HFF-Myc (cell line): ENCODE measurements around the gene LIN54.
"Not testable (repeated sequence)": the region's sequence is repeated elsewhere in the genome, so short reads cannot be mapped to it uniquely, and the experiment has no call there.

ENCODE experiments used
- DNase-seq: peaks from one replicate; pipeline ENCODE4 v3.0.0-alpha.2; 2011; ENCODE audit warnings: low read depth; ENCODE audit errors: extremely low read depth
- H3K4me3 ChIP-seq: replicated peaks from 2 replicates; pipeline ENCODE4 v1.5.1; 2011; ENCODE audit warnings: low read depth, mild to moderate bottlenecking, control low read depth, low read length
- TF ChIP-seq, protein P1 (sequence below): IDR thresholded peaks from 2 replicates; pipeline ENCODE4 v1.5.1; 2012; ENCODE audit warnings: mild to moderate bottlenecking, low read depth, low read length, control low read depth; ENCODE audit errors: missing control alignments

Gene LIN54

DNA sequence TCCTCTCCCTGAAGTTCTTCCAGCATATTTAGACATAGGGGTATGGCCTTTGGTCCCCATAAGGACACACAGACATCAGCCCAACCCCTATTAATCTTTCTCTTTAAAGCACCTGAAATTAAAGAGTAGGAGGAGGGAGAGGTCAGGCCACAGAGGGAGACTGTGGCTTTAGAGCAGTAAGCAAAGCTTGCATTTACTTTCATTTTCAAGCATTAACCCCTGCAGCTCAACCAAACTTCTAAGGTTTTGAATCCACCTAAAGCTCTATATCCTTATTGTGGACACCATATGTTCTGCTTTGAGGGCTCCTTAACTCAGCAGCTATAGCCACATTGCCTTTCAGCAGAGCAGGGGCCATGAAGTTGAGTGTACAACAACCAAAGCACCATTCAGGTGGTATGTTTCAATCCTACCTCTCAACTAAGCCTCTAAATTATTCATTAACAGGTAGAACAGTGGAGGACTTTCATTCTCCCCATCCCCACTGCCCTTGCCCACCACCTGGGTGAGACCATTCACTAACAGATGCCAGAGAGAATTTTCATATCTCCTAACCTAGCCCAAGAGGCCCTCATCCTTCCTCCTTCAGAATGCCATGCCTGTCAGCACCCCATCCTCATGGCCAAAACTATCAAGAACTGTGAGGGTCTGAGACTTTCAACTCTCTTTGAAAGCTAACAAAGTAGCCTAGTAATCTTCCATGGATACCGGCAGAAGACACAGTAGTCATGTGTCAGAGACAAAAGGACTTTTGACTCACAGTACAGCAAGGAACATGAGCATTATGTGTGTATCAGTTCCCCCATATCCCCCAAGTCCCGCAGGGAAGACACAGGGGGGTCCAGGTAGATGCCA is 20.8 kb downstream of the LIN54 start:
- TF ChIP-seq, protein P1, sequence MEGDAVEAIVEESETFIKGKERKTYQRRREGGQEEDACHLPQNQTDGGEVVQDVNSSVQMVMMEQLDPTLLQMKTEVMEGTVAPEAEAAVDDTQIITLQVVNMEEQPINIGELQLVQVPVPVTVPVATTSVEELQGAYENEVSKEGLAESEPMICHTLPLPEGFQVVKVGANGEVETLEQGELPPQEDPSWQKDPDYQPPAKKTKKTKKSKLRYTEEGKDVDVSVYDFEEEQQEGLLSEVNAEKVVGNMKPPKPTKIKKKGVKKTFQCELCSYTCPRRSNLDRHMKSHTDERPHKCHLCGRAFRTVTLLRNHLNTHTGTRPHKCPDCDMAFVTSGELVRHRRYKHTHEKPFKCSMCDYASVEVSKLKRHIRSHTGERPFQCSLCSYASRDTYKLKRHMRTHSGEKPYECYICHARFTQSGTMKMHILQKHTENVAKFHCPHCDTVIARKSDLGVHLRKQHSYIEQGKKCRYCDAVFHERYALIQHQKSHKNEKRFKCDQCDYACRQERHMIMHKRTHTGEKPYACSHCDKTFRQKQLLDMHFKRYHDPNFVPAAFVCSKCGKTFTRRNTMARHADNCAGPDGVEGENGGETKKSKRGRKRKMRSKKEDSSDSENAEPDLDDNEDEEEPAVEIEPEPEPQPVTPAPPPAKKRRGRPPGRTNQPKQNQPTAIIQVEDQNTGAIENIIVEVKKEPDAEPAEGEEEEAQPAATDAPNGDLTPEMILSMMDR, result no peak
- H3K4me3 ChIP-seq, result no peak overlapping the region
- no peak for DNase-seq

DNA sequence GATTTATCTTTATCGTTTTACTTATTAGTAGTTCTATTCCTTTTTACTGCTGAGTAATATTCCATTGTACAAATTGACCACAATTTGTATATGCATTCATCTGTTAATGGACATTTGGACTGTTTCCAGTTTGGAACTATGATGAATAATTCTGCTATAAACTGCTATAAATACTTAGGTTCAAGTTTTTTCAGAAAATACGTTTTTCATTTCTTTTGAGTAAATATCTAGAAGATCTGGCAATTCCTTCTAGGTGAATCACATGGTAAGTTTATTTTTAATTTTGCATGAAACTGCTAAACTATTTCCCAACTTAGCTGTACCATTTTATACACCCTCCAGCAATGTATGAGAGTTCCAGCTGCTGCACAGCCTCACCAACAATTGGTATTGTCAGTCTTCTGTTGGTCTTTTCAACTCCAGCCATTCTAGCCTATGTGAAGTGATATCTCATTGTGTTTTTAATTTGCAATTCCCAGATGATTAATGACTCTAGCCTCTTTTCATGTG is 22.2 kb downstream of the LIN54 start:
- DNase-seq, result peak; percentile 84
- no peak overlapping the region for H3K4me3 ChIP-seq
- TF ChIP-seq, protein P1, result no peak

DNA sequence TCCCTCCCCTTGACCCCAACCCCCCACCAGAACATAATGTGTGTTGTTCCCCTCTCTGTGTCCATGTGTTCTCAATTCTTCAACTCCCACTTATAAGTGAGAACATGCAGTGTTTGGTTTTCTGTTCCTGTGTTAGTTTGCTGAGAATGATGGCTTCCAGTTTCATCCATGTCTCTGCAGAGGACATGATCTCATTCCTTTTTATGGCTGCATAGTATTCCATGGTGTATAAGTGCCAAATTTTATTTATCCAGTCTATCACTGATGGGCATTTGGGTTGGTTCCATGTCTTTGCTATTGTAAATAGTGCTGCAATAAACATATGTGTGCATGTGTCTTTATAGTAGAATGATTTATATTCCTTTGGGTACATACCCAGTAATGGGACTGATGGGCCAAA is 23.1 kb downstream of the LIN54 start:
- H3K4me3 ChIP-seq, DNase-seq: not testable (repeated sequence)

DNA sequence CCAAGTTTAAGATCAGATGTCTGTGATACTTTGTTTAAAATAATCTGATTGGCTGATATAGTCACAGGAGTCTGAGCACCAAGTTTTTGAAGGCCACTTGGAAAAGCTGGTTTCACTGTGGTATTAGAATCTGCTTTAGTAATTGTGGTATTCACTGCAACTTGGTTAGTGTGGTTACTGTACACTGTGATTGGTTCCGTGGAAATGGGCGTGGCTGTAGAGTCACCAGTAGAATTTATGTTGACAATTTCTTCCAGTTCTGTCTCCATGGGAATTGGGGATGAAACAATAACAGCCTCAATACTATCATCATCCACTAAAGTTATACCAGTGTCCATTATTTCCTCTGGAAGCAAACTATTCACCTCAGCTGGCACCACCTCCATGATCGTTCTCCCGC is 26.2 kb downstream of the LIN54 start:
- TF ChIP-seq, protein P1, result no peak
- DNase-seq, result peak; percentile 82

DNA sequence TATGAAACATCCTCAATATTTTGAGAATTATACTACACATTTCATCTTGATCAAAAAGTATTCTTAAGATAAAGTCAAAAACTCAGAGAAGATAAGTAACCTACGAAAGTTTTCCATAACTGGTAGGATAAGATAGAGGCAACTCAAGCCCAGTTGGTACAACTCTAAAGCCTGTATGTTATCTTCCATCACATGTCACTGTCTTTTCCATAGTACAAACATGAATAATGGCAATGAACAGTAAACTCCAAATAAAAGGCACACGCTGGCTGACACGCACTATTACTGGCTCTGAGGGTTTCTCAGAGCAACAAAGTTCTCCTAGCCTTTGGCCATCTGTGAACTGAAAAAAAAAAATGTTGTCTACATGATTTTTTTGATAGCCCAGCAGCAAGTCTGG is 27.2 kb downstream of the LIN54 start:
- no peak overlapping the region for H3K4me3 ChIP-seq
- DNase-seq, result no peak
- TF ChIP-seq, protein P1, result no peak

More for the DNA sequence above, 26.2 kb downstream of the LIN54 start:
- H3K4me3 ChIP-seq, result no peak overlapping the region

DNA sequence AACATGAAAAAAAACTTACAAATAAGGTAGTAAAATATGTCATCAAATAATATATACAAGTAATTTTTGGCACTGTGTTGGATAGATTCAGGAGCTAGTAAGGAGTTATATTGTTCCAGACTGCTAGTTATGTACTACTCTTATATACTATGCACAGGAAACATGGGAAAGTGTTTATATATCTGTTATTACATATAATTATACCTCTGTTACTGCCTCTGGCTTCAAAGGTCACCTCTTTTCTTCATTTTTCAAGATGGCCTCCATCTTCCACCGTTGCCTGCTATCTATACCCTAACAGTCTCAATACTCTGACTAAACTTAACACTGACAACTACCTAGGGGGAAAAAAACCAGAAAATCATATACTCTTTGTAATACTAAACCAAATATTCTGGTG is 29.5 kb downstream of the LIN54 start:
- H3K4me3 ChIP-seq, result no peak overlapping the region
- TF ChIP-seq, protein P1, result no peak
- no peak for DNase-seq

DNA sequence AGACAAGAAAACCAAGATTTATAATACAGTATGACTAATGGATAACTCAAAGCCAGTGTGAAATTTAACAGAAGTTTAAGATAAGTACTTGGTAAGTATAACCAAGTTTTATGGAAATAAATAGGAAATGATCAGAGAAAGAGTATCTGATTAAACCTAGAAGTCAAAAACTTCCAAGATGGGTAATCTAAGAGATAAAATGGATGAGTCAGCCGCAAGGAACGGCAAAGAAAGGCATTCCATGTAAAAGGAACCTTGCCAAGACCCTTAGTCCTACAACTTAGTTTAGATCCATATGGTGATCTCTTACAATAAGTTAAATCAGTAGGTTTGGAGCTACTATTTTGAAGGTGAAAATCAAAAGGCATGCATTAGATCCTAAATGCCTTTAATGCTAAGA is 34.8 kb downstream of the LIN54 start:
- DNase-seq, result peak; percentile 46
- H3K4me3 ChIP-seq, result no peak overlapping the region
- TF ChIP-seq, protein P1, result no peak
